ENCODE measurements around the gene NAV2.
A peak's percentile ranks its signal among the peaks of the same experiment; 100 is the strongest.

NAV2 gene

DNA sequence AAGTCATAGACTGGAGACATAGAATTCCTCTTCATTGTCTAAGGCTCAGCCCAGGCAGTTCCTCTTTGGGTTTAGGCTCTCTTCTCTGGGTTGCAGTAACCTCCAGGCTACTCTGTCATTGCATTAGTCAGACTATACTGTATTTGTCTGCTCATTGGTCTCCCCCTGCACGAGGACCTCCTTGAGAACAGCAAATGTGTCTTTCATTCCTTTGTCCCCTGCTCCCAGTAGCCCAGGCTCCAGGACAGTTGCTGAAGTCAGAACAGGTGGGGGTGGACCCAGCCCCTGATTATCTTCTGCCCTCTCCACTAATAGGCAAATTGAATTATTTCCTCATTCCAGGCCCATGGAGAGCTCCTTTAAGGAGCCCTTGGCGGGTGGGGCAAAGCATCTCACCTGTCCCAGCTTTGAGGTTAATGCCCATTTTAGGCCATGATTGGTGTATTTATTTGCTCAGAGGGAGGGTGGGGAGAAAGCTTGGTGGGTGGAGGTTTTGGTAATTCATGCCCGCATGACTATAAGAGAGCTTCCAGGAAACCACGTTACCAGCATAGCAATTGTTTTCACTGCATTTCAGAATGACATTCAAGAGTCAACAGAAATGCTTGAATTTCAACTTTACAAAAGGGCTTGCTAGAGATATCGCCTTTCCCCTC lies 40.9 kb downstream of the NAV2 start:
- Histone ChIP-seq H3K4me1 (ENCODE audit: insufficient read depth, low read length) (peaks cover 36% of the 10 kb centered on the region), H3K4me3 (ENCODE audit: low read length) (no peak overlapping the region), H3K9me3 (ENCODE audit: insufficient read depth, low read depth, low read length) (no peaks in the 10 kb centered on the region), H3K36me3 (ENCODE audit: insufficient read depth, low read length) (no peaks in the 10 kb centered on the region), H3K27ac (ENCODE audit: low read depth, low read length) (peak overlapping the region; percentile 51; the same call in 1 of the 2 replicates), H3K27me3 (ENCODE audit: insufficient read depth, low read length) (no peaks in the 10 kb centered on the region), H3K9ac (ENCODE audit: low read depth, low read length) (no peak overlapping the region)
- WGBS, result 76% methylated on average over 5 of the region's 5 CpGs

DNA sequence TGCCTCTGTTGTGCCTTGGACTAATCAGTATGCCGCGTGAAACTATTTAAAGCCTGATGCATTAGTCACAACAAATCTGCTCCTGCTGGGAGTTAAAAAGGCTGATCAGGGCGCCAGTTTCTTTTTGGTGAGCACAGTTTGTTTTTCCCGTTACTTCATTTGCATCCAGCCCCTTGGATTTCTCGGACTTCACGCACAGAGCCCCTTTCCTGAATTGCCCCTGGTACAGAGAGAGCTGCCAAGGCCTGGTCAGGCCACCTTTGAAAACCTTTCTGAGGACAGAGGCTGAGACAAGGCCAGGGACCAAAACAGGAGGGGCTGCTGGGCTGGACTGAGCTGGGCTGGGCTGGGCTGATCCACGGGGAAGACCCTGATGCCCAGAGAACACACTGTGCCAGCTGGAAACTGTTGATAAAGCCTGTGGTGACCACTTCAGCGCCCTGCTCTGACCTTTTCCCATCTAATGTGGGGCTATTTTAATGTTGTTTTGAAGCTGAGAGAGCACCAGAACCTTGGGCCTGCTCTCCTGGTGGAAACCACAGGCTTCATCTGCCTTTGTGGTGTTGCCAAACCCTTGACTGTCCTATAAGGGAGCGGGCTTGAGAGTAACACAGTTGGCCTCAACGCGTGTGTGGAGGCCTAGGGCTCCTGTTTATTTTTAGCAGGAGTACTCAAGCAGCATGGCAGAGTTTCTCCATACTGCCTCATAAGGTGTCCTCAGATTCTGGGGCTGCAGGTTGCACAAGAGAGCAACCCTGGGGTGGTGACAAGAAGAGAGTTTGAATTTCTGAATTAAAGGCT lies 44.2 kb downstream of the NAV2 start:
- H3K36me3 ChIP-seq (ENCODE audit: insufficient read depth, low read length), result no peaks in the 10 kb centered on the region
- no peak overlapping the region for H3K9ac ChIP-seq (ENCODE audit: low read depth, low read length)
- H3K4me3 ChIP-seq (ENCODE audit: low read length), result no peak overlapping the region
- H3K9me3 ChIP-seq (ENCODE audit: insufficient read depth, low read depth, low read length), result no peaks in the 10 kb centered on the region
- 67% methylated on average over 11 of the region's 11 CpGs for WGBS
- no peak overlapping the region for H3K27ac ChIP-seq (ENCODE audit: low read depth, low read length)
- H3K27me3 ChIP-seq (ENCODE audit: insufficient read depth, low read length), result no peaks in the 10 kb centered on the region
- H3K4me1 ChIP-seq (ENCODE audit: insufficient read depth, low read length), result peaks cover 37% of the 10 kb centered on the region

DNA sequence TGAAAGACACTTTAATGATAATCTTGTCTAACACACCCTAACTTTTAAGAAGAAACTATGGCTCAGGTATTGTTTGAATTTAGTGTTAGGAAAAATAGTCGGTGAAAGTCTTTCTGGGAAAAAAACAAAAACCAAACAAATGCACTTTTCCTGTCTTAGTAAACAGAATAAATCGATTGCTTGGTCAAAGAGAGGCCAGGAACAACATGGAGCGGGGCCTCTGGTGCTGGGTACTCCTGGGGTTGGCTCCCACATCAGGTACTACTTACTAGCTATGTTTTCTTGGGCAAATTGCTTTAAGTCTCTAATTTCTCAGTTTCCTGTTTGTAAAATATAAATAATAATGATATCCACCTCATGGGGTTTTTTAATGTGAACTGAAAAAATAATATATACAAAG lies 46.8 kb downstream of the NAV2 start:
- WGBS, result 93% methylated on average over 3 of the region's 3 CpGs
- H3K9ac ChIP-seq (ENCODE audit: low read depth, low read length), result no peak overlapping the region
- H3K4me3 ChIP-seq (ENCODE audit: low read length), result no peak overlapping the region
- H3K27ac ChIP-seq (ENCODE audit: low read depth, low read length), result no peak overlapping the region
- no peaks in the 10 kb centered on the region for H3K27me3 ChIP-seq (ENCODE audit: insufficient read depth, low read length)
- H3K36me3 ChIP-seq (ENCODE audit: insufficient read depth, low read length), result no peaks in the 10 kb centered on the region
- H3K4me1 ChIP-seq (ENCODE audit: insufficient read depth, low read length), result peaks cover 34% of the 10 kb centered on the region
- no peaks in the 10 kb centered on the region for H3K9me3 ChIP-seq (ENCODE audit: insufficient read depth, low read depth, low read length)

DNA sequence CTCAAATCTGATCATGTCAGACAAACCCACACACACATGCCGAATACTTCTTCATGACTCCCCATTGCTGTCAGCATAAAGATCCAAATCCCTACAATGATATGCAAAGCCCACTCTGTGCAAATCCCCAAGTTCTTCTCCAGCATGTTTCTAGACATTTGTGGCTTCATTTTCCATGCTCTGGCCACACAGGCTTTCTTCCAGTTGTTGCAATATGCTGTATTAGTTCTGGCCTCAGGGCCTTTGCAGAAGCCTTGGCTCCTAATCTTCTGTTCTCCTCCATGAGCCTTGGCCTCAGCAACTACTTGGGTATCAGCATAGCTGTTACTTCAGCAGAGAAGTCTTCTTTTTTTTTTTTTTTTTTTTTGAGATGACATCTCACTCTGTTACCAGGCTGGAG lies 49.6 kb downstream of the NAV2 start:
- peaks cover 17% of the 10 kb centered on the region for H3K4me1 ChIP-seq (ENCODE audit: insufficient read depth, low read length)
- H3K4me3 ChIP-seq (ENCODE audit: low read length), result no peak overlapping the region
- H3K9ac ChIP-seq (ENCODE audit: low read depth, low read length), result no peak overlapping the region
- WGBS, result 96% methylated on average over 1 of the region's 1 CpG
- no peaks in the 10 kb centered on the region for H3K27me3 ChIP-seq (ENCODE audit: insufficient read depth, low read length)
- no peaks in the 10 kb centered on the region for H3K36me3 ChIP-seq (ENCODE audit: insufficient read depth, low read length)
- no peaks in the 10 kb centered on the region for H3K9me3 ChIP-seq (ENCODE audit: insufficient read depth, low read depth, low read length)
- H3K27ac ChIP-seq (ENCODE audit: low read depth, low read length), result no peak overlapping the region

DNA sequence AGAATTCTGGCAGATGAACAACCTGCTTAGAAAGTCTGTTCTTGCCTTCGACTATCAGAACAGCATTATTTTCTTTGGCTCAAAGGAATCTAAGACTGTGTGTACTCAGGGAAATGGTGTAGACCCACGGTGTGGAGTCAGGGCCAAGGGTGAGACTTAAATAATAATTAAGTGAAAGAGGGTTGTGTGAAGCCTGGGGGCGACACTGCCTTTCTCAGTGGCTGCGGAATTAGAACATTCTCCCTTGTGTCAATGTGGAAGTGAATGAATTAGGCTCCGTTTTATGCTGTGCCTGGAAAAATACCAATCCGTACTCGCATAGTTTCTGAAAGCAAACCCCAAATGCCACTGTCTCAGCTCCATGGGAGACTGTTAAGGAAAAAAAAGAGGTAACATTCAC lies 50.7 kb downstream of the NAV2 start:
- H3K27me3 ChIP-seq (ENCODE audit: insufficient read depth, low read length), result no peaks in the 10 kb centered on the region
- H3K27ac ChIP-seq (ENCODE audit: low read depth, low read length), result no peak overlapping the region
- no peak overlapping the region for H3K4me3 ChIP-seq (ENCODE audit: low read length)
- H3K36me3 ChIP-seq (ENCODE audit: insufficient read depth, low read length), result no peaks in the 10 kb centered on the region
- H3K4me1 ChIP-seq (ENCODE audit: insufficient read depth, low read length), result peaks cover 23% of the 10 kb centered on the region
- H3K9me3 ChIP-seq (ENCODE audit: insufficient read depth, low read depth, low read length), result no peaks in the 10 kb centered on the region
- 70% methylated on average over 7 of the region's 7 CpGs for WGBS
- no peak overlapping the region for H3K9ac ChIP-seq (ENCODE audit: low read depth, low read length)

DNA sequence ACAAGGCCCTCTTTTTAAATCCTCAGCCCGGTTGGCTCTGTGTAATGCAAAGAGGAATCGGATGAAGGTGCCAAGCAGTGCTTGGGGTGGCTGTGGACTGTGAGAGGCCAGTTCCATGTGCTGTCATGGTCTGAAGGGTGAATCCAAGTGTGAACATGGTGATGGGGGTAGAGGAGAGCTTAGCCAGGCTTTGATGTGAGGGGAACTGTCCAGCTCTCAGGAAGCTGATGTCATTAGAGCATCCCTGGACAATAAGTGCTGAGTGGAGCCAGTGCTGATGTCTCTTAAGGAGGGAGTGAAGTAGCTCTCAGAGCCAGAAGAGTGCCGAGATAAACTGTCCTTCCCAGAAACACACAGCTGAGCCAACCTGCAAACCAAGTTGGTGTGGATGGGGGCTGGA lies 53.6 kb downstream of the NAV2 start:
- Histone ChIP-seq H3K4me3 (ENCODE audit: low read length) (no peak overlapping the region), H3K27ac (ENCODE audit: low read depth, low read length) (no peak overlapping the region), H3K4me1 (ENCODE audit: insufficient read depth, low read length) (peaks cover 35% of the 10 kb centered on the region), H3K27me3 (ENCODE audit: insufficient read depth, low read length) (no peaks in the 10 kb centered on the region), H3K9me3 (ENCODE audit: insufficient read depth, low read depth, low read length) (no peaks in the 10 kb centered on the region), H3K36me3 (ENCODE audit: insufficient read depth, low read length) (no peaks in the 10 kb centered on the region), H3K9ac (ENCODE audit: low read depth, low read length) (no peak overlapping the region)
- 91% methylated on average over 3 of the region's 3 CpGs for WGBS

DNA sequence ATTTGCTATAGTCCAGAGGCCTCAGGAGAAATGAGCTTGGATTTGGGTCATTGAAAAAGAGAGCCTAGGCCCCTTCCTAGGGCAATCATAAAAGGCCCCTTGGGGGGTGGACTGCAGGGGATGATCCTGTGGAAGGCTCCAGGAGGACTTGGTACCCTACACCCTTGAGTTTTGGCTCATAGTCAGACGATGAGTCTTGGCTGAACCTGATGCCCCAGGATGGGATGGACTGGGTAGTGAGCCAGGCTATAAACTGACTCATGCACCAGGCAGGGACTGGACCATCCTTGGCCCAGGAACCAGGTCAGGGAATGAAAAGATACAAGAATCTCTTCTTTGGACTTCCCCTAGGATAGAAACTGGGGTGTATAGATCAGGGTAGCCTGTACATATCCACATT lies 54.2 kb downstream of the NAV2 start:
- H3K4me1 ChIP-seq (ENCODE audit: insufficient read depth, low read length), result peaks cover 38% of the 10 kb centered on the region
- no peaks in the 10 kb centered on the region for H3K36me3 ChIP-seq (ENCODE audit: insufficient read depth, low read length)
- WGBS, result 98% methylated on average over 1 of the region's 1 CpG
- H3K27ac ChIP-seq (ENCODE audit: low read depth, low read length), result no peak overlapping the region
- no peak overlapping the region for H3K4me3 ChIP-seq (ENCODE audit: low read length)
- no peaks in the 10 kb centered on the region for H3K27me3 ChIP-seq (ENCODE audit: insufficient read depth, low read length)
- no peaks in the 10 kb centered on the region for H3K9me3 ChIP-seq (ENCODE audit: insufficient read depth, low read depth, low read length)
- no peak overlapping the region for H3K9ac ChIP-seq (ENCODE audit: low read depth, low read length)

DNA sequence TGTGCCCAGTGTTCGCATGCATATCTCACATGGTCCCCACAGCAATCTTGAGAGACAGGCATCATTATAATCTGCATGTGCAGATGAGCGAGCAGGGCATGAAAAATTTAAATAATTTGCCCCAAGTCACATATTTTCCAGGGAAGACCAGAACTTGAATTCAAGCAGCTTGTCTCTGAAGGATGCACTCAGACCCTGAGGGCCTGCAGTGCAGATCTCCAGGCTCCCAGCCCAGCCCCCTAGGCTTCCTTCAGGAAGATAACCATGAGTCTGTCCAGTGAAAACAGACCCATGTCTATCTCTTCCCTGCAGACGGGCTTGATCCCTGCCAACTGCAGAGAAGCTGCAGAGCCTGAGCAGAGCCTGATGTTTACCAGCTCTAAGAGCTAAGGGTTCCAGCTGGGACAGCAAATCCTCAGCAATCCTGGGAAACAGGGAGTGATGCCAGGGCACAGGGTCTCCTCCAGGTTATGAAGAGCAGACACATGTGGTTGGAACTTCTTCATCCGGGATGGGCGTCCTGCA lies 55.1 kb downstream of the NAV2 start:
- 94% methylated on average over 5 of the region's 5 CpGs for WGBS

DNA sequence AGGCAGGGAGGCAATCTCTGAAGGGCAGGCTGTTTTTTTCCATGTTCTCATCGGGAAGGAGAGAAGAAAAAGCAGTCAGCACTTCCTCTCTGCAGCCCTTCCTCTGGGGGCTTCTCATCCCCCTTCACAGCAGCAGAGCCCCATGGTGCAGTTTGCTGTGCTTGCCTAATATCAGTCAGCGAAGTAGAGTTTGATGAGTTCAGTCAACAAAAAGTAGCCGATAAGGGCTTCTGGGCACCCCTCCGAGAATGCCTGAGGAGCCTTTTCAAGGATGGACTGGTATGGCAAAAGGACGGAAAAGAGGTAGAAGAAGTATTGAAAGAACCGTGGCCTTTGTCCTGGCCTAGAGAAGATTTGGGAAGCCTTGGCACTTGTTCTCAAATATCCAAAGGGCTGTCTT lies 55.6 kb downstream of the NAV2 start:
- H3K36me3 ChIP-seq (ENCODE audit: insufficient read depth, low read length), result no peaks in the 10 kb centered on the region
- peaks cover 50% of the 10 kb centered on the region for H3K4me1 ChIP-seq (ENCODE audit: insufficient read depth, low read length)
- no peak overlapping the region for H3K4me3 ChIP-seq (ENCODE audit: low read length)
- H3K9me3 ChIP-seq (ENCODE audit: insufficient read depth, low read depth, low read length), result no peaks in the 10 kb centered on the region
- H3K27me3 ChIP-seq (ENCODE audit: insufficient read depth, low read length), result no peaks in the 10 kb centered on the region
- H3K27ac ChIP-seq (ENCODE audit: low read depth, low read length), result no peak overlapping the region
- H3K9ac ChIP-seq (ENCODE audit: low read depth, low read length), result no peak overlapping the region
- 78% methylated on average over 6 of the region's 6 CpGs for WGBS

More for the DNA sequence above, 55.1 kb downstream of the NAV2 start:
- Histone ChIP-seq H3K4me3 (ENCODE audit: low read length) (no peak overlapping the region), H3K27me3 (ENCODE audit: insufficient read depth, low read length) (no peaks in the 10 kb centered on the region), H3K4me1 (ENCODE audit: insufficient read depth, low read length) (peaks cover 45% of the 10 kb centered on the region), H3K9me3 (ENCODE audit: insufficient read depth, low read depth, low read length) (no peaks in the 10 kb centered on the region), H3K36me3 (ENCODE audit: insufficient read depth, low read length) (no peaks in the 10 kb centered on the region), H3K9ac (ENCODE audit: low read depth, low read length) (no peak overlapping the region), H3K27ac (ENCODE audit: low read depth, low read length) (no peak overlapping the region)

DNA sequence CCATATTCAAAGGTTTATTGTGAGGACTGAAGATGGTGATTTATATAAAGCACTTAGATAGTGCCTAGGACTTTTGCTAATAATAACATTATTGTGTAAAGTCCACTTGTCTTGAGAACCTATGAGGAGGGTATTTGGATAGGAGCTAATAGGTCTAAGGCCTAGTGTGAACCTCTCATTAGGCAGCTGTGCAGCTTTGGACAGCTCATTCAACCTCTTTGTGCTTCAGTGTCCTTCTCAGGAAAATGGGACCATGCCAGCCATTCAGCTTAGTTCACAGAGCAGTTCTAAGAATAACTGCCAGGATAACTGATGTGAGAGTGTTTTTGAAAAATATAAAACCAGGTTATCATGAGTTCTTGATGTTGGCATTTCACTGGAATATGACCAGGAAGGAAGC lies 56.2 kb downstream of the NAV2 start:
- Histone ChIP-seq H3K4me1 (ENCODE audit: insufficient read depth, low read length) (peaks cover 48% of the 10 kb centered on the region), H3K27me3 (ENCODE audit: insufficient read depth, low read length) (no peaks in the 10 kb centered on the region), H3K36me3 (ENCODE audit: insufficient read depth, low read length) (no peaks in the 10 kb centered on the region), H3K27ac (ENCODE audit: low read depth, low read length) (no peak overlapping the region), H3K9me3 (ENCODE audit: insufficient read depth, low read depth, low read length) (no peaks in the 10 kb centered on the region), H3K4me3 (ENCODE audit: low read length) (no peak overlapping the region), H3K9ac (ENCODE audit: low read depth, low read length) (no peak overlapping the region)

DNA sequence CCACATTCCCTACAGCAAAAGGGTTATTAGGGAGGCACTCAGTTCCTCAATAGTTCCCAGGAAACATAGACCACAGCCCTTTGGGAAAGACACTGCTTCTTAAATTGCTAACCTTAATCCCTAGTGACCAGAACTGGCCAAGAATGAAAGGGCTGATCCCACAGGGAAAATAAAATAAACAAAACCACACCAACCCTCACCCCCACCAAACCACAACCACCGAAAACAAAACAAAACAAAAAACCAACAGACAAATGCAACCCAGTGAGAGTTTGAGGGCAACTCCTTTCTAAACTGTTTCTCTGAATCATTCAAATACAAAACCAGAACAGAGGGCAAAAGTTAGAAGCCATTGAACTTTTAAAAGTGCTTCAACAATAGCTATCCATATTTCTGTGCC lies 57.2 kb downstream of the NAV2 start:
- H3K27ac ChIP-seq (ENCODE audit: low read depth, low read length), result no peak overlapping the region
- H3K9ac ChIP-seq (ENCODE audit: low read depth, low read length), result no peak overlapping the region
- 71% methylated on average over 1 of the region's 1 CpG for WGBS
- H3K27me3 ChIP-seq (ENCODE audit: insufficient read depth, low read length), result no peaks in the 10 kb centered on the region
- H3K9me3 ChIP-seq (ENCODE audit: insufficient read depth, low read depth, low read length), result no peaks in the 10 kb centered on the region
- no peaks in the 10 kb centered on the region for H3K36me3 ChIP-seq (ENCODE audit: insufficient read depth, low read length)
- no peak overlapping the region for H3K4me3 ChIP-seq (ENCODE audit: low read length)
- H3K4me1 ChIP-seq (ENCODE audit: insufficient read depth, low read length), result peaks cover 45% of the 10 kb centered on the region
